Left renal cortex interstitium (tissue), 4 donors: ENCODE data around the gene FAM161A. TPM values are rescaled to one million over a fixed set of nuclear protein-coding genes. Genes with fewer than 3 reads are reported as not detected.
"Not testable (repeated sequence)": the region's sequence is repeated elsewhere in the genome, so short reads cannot be mapped to it uniquely, and the experiment has no call there.

Experiments used
- DNase-seq, 4 donors: peaks; one replicate each; pipeline ENCODE4 v3.0.0-alpha.2; 2013; ENCODE audit warnings: low read depth in 4 of 4, low spot score in 2 of 4, missing footprints in 1 of 4
- polyA plus RNA-seq, 4 donors: library from polyadenylated mRNA; unstranded; fragments of 120-200 nt; gene quantifications; one replicate each; pipeline ENCODE4 v1.2.1, GENCODE V29; 2013; ENCODE audit not compliant: insufficient read length in 4 of 4

Gene FAM161A
- polyA plus RNA-seq: 10 to 100 TPM; 13.9 to 35.7 (median 23.2) TPM

GRCh38 chr2:61853847-61854563, at the start of gene FAM161A:
Gene FAM161A (minus strand): TSS chr2:61854060. CDS start chr2:61854041, 19 bp downstream.
- peak; percentile 81 to 92 (median 84) for DNase-seq

- DNase-seq: no peak
Measured at GRCh38 chr2:61900281-61900680, 46.4 kb upstream of the FAM161A start.

- DNase-seq: no peak
Measured at GRCh38 chr2:61898810-61899209, 45.0 kb upstream of the FAM161A start.

- peak; percentile 78 to 90 (median 86) for DNase-seq
Measured at GRCh38 chr2:61888267-61889055, 34.6 kb upstream of the FAM161A start, which contains the start of gene CCT4. Gene CCT4 (minus strand): TSS chr2:61888656. CDS start chr2:61888507, 149 bp downstream.

GRCh38 chr2:61887717-61888266, 33.9 kb upstream of the FAM161A start:
- DNase-seq: peak in 1 of 4 donors; percentile 32

- DNase-seq: no peak
Measured at GRCh38 chr2:61885896-61886603, 32.2 kb upstream of the FAM161A start.

- no peak for DNase-seq
Measured at GRCh38 chr2:61882850-61883249, 29.0 kb upstream of the FAM161A start.

GRCh38 chr2:61879351-61879750, 25.5 kb upstream of the FAM161A start:
- not testable (repeated sequence) for DNase-seq

GRCh38 chr2:61878761-61879160, 24.9 kb upstream of the FAM161A start:
- no peak for DNase-seq

GRCh38 chr2:61877571-61878245, 23.8 kb upstream of the FAM161A start:
- DNase-seq: no peak

- DNase-seq: no peak
Measured at GRCh38 chr2:61876400-61876799, 22.5 kb upstream of the FAM161A start.

- not testable (repeated sequence) for DNase-seq
Measured at GRCh38 chr2:61866482-61867089, 12.7 kb upstream of the FAM161A start.

- no peak for DNase-seq
Measured at GRCh38 chr2:61862085-61862484, 8.2 kb upstream of the FAM161A start.

- no peak for DNase-seq
Measured at GRCh38 chr2:61857224-61857623, 3.4 kb upstream of the FAM161A start.

GRCh38 chr2:61855318-61855613, 1.4 kb upstream of the FAM161A start:
- DNase-seq: no peak

- DNase-seq: peak; percentile 85 to 97 (median 90)
Measured at GRCh38 chr2:61854564-61855317, 881 bp upstream of the FAM161A start.

- peak in 1 of 4 donors; percentile 16 for DNase-seq
Measured at GRCh38 chr2:61853086-61853846, 594 bp downstream of the FAM161A start.

- DNase-seq: not testable (repeated sequence)
Measured at GRCh38 chr2:61851270-61851669, 2.6 kb downstream of the FAM161A start.
